HG03342 (cell line): ENCODE data around the gene TMEM179B.
"Not testable (repeated sequence)": the region's sequence is repeated elsewhere in the genome, so short reads cannot be mapped to it uniquely, and the experiment has no call there.

Experiments
- ATAC-seq: cut with Tn5 transposase; IDR thresholded peaks from one replicate; pipeline ENCODE4 v1.9.1; 2021; ENCODE audit warnings: mild to moderate bottlenecking, moderate library complexity; ENCODE audit not compliant: unreplicated experiment

Gene TMEM179B, protein sequence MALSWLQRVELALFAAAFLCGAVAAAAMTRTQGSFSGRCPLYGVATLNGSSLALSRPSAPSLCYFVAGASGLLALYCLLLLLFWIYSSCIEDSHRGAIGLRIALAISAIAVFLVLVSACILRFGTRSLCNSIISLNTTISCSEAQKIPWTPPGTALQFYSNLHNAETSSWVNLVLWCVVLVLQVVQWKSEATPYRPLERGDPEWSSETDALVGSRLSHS

GRCh38 chr11:62787005-62787759 is at the start of gene TMEM179B:
Gene TMEM179B, plus strand, starts transcription at chr11:62787402. Its CDS starts 30 bp downstream, at chr11:62787432.
- ATAC-seq, result peak; percentile 69

DNA sequence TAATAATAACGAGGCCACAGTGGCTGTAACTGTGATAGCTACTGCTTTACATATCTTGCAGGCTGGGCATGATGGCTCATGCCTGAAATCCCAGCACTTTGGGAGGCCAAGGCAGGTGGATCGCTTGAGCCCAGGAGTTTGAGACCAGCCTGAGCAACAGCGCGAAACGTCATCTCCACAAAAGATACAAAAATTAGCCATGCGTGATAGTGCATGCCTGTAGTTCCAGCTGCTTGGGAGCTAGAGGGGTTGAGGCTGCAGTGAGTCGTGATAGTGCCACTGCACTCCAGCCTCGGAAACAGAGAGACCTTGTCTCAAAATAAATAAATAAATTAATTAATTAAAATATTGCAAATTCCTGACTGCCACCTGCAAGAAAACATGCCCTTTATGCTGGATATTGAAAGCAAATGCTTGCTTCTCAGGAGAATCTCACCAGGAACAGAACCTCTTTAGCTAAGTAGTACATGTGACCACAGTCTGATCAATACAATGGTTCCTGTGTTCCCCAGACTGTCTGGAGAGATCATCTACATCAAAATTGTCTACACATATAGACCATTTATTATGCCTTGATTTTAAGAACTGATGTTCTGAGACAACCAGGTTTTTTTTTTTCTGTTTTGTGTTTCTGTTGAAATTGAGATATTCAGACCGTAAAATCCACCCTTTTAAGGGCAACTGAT is 39.6 kb upstream of the TMEM179B start:
- no peak for ATAC-seq

GRCh38 chr11:62749931-62750330 is 37.3 kb upstream of the TMEM179B start:
- ATAC-seq, result not testable (repeated sequence)

DNA sequence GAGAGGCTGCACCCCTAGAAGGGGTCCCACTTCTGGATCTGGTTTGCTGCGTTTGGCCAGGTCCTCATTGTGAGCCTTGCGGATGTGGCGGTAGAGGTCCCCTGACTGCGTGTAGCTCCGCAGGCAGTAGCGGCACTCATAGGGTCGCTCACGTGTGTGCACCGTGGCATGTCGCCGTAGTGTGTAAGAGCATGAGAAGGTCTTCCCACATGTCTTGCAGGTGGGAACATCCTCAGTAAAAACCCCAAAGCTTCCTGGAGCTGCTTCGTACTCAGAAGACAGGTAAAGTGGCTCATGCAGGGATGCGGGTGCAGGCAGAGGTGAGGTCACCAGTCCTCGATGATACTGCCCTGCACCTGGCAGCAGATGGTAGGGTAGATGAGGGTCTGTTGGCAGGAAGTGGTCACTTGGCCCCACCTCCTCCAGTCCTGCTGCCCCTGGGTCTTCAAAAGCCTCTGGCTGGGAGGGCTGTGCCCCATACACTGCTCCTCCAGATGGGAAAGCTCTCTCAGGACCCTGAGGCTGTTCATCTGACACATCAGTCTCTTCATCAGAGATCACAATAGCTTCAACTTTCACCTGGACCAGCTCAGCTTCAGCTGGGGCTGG is 34.9 kb upstream of the TMEM179B start:
- ATAC-seq, result no peak

GRCh38 chr11:62752994-62753735 is 34.0 kb upstream of the TMEM179B start:
- peak; percentile 3 for ATAC-seq

- ATAC-seq, result peak; percentile 93
Observed at GRCh38 chr11:62753736-62754603, 33.2 kb upstream of the TMEM179B start, which contains the start of gene ZBTB3. Gene ZBTB3, minus strand, starts transcription at chr11:62754160. Its CDS starts 496 bp downstream, at chr11:62753664.

- no peak for ATAC-seq
Observed at GRCh38 chr11:62755086-62755615, 32.1 kb upstream of the TMEM179B start.

DNA sequence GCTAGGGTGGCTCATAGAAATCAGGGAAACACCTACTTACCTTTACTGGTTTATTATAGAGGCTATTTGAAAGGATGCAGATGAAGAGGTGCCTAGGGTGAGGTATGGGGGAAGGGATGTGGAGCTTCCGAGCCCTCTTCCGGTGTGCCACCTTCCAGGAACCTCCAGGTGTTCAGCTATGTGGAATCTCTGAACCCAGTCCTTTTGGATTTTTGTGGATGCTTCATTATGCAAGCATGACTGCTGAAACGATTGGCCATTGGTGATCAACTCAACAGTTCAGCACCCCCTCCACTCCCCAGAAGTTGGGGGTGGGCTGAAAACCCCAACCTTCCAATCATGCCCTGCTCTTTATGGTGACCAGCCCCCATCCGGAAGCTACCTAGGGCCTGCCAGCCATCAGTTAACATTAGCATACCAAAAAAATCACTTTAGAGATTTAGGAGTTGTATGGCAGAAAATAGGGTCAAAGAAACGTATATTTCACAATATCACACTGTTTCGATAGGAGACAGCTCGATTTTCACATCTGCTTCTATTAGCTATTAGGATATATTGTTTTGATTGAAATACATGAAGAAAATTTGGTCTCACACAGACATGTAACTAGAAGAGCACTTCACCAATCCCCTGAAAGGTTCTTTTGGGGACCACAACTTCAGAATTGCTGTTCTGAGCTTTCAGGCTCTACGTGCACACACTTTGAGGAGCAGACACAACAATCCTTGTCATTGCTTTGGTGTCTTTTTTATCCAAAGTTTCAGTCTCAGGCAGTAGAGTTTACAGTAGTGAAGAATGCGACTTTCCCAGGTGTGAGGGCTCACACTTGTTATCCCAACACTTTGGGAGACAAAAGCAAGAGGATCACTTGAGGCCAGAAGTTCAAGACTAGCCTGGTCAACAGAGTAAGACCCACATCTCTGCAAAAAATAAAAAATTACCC is 29.1 kb upstream of the TMEM179B start:
- ATAC-seq, result no peak

GRCh38 chr11:62760867-62761227 is 26.4 kb upstream of the TMEM179B start:
- not testable (repeated sequence) for ATAC-seq

- no peak for ATAC-seq
Observed at GRCh38 chr11:62770778-62771143, 16.4 kb upstream of the TMEM179B start.

DNA sequence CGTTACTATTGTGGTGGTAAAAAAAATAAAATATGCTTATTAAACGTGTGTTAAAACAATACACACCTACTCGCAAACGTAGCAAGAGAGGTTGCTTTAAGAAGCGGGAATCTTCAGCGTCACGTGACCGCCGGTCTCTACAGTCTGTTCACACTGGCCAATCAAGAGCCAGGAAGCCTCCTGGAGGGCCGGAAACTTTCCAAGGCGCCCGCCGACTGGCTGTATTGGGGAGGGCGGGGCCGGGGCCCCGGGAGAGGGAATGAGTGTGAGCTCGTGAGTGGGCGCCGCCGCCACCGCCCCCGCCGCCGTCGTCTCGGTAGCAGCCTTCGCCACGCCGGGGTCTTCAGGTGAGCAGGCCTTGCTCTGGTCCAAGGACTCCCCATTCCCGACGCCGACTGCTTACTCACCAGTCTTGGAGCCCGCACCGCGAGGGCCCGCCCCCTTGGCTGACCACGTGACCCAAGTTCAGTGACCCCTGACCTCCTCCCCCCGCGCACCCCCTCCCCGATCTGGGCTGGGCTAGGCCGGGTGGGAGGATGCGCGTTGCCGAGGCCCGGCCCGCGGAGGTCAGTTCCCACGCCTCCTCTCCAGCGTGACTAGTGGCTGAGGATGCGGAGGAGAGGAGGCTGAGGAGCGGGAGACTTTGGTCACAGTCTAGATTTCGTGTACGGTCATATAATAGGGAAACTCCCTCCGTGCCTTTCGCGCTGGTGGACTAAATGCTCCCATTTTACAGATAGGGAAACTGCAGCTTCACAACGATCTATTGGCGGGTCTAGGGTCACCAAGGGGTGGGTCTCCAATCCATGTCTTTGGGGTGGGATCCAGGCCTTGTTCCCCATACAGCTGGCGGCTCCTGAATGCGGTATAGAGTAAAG is 15.8 kb upstream of the TMEM179B start, which contains the start of gene TAF6L:
Gene TAF6L, plus strand, starts transcription at position 253 of the 878 bp plus-strand sequence. CDS start 4,388 bp downstream, outside the sequence.
- peak; percentile 75 for ATAC-seq

DNA sequence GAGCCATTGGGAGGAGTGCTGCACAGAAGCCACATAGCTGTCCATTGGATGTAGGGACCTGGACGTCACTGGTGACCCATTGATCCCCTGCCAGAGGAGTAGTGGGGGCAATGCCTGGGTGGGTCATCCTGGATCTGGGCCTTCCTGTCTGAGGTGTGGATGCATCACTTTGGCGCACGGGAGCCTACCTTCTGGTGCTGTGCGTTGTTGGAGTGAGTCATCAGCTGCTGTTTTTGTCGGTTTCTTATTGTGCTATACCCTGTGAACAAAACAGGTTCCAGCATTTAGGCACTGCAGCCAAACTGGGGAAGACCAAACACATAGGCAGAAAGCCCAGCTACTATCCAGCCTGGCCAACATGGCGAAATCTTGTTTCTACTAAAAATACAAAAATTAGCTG is 12.8 kb upstream of the TMEM179B start:
- ATAC-seq, result no peak

GRCh38 chr11:62775646-62776045 is 11.6 kb upstream of the TMEM179B start:
- ATAC-seq, result no peak

DNA sequence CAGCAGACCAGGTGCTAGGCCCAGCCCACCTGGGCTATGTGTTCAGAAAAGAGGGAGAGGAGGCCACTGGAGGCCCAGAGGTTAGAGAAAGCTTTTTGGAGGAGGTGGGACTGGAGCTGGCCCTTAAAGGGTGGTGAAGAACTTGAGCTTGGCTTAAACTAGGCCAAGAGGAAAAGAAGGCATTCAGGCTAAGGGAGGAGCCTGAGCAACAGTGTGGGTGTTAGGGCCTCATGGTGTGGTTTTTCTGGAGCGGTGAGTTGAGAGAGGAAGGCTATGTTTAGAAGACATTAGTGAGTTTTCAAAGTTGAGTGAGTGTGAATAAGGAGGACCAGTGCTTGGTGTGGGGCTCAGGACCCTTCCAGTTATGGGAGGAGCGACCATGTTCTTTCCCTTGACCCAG is 9.8 kb upstream of the TMEM179B start:
- ATAC-seq, result no peak

DNA sequence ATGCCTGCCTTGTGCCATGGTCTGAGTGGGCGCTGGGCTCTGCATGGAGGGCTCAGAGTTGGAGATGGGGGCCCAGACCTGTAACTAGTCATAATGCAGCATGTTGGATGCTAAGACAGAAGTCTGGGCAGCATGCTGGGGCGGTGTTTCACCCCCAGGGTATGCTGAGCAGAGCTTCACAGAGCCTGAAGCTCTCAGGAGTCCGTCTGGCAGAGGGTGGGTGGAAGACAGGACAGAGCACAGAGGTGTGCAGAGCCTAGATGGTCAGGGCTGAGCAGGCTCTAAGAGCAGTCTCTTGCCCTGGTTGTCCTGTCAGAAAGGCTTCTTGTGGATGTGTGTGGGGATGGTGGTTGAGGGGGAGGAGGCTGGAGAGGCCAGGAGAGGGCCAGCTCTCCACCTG is 8.8 kb upstream of the TMEM179B start:
- ATAC-seq, result no peak

DNA sequence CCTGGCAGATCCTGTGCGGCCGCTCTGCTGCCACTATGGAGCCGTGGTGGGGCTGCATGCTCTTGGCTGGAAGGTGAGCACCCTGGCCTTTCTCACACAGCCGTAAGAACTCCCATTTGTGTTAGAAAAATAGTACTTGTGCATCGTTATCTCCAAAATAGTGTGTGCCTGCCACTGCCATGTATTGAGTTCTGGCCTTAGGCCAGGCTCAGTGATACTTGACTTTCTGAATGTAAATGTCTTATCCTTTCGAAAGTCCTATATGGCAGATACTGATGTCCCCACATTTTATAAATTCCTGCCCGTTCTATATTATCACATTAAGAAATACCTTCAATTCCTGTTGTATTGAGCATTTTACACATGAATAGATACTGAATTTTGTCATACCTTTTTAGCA is 4.4 kb upstream of the TMEM179B start:
- no peak for ATAC-seq

GRCh38 chr11:62786318-62787004 is 741 bp upstream of the TMEM179B start:
- peak; percentile 57 for ATAC-seq
